WTC11 (cell line): Measurements from ENCODE around the gene HOXB1. TPM values are rescaled to one million over a fixed set of nuclear protein-coding genes. Genes with fewer than 3 reads are reported as not detected.

Experiments
- ATAC-seq: fragments of 200-7000 bp; cut with Tn5 transposase; 2 replicates; pipeline ENCODE4 v1.10.0; 2021; ENCODE audit warnings: mild to moderate bottlenecking, moderate library complexity
- CTCF ChIA-PET: fragments of 300-600 bp; sonication (Branson Sonifier 250); formaldehyde crosslinking; loops from one replicate; lab custom pipeline; 2021; ENCODE audit warnings: antibody characterized with exemption; lab: Charles Lee
- POLR2A ChIA-PET: fragments of 350-600 bp; sonication (Branson Sonifier 250); formaldehyde crosslinking; loops from one replicate; lab custom pipeline; 2021; ENCODE audit warnings: antibody characterized with exemption; lab: Charles Lee
- DNase-seq: peaks from one replicate; pipeline ENCODE4 v3.0.0; 2021; ENCODE audit warnings: low spot score
- H3K27ac Mint-ChIP-seq: 2 replicates; pipeline ENCODE4 v1.8.0; 2021; ENCODE audit warnings: mixed read lengths
- H3K27me3 Mint-ChIP-seq: 2 replicates; pipeline ENCODE4 v1.8.0; 2021; ENCODE audit warnings: low read depth, mild to moderate bottlenecking, moderate library complexity, mixed read lengths
- H3K36me3 Mint-ChIP-seq: 2 replicates; pipeline ENCODE4 v1.8.0; 2021; ENCODE audit warnings: mixed read lengths
- H3K4me1 Mint-ChIP-seq: 2 replicates; pipeline ENCODE4 v1.8.0; 2022; ENCODE audit warnings: mixed read lengths
- H3K4me3 Mint-ChIP-seq: 2 replicates; pipeline ENCODE4 v1.8.0; 2021; ENCODE audit warnings: mild to moderate bottlenecking, moderate library complexity, mixed read lengths
- H3K9me3 Mint-ChIP-seq: 2 replicates; pipeline ENCODE4 v1.8.0; 2021; ENCODE audit warnings: mixed read lengths
- AFF4 ChIP-seq: sonication (generic); formaldehyde crosslinking; IDR thresholded peaks from 2 replicates; pipeline ENCODE4 v1.8.1; 2023; ENCODE audit warnings: mild to moderate bottlenecking, missing genetic modification reagents, borderline replicate concordance
- ARID4B ChIP-seq: sonication (generic); formaldehyde crosslinking; IDR thresholded peaks from 2 replicates; pipeline ENCODE4 v1.8.0; 2023; ENCODE audit warnings: missing genetic modification reagents, mild to moderate bottlenecking, borderline replicate concordance
- CTCF ChIP-seq: fragments of 200-600 bp; IDR thresholded peaks from 2 replicates; pipeline ENCODE4 v1.8.0; 2022; ENCODE audit warnings: antibody characterized with exemption
- E2F1 ChIP-seq: sonication (generic); formaldehyde crosslinking; IDR thresholded peaks from 2 replicates; pipeline ENCODE4 v1.8.0; 2022; ENCODE audit warnings: mild to moderate bottlenecking, missing genetic modification reagents
- E2F5 ChIP-seq: sonication (generic); formaldehyde crosslinking; IDR thresholded peaks from 2 replicates; pipeline ENCODE4 v1.8.1; 2022; ENCODE audit warnings: mild to moderate bottlenecking, moderate library complexity, missing genetic modification reagents
- ELF4 ChIP-seq: sonication (generic); formaldehyde crosslinking; IDR thresholded peaks from 2 replicates; pipeline ENCODE4 v1.8.1; 2022; ENCODE audit warnings: low read depth, mild to moderate bottlenecking, moderate library complexity, missing genetic modification reagents
- FOXP1 ChIP-seq: sonication (generic); formaldehyde crosslinking; IDR thresholded peaks from 2 replicates; pipeline ENCODE4 v1.8.0; 2022; ENCODE audit warnings: missing genetic modification reagents, mild to moderate bottlenecking, moderate library complexity, borderline replicate concordance
- GTF2I ChIP-seq: fragments of 250-450 bp; sonication (Bioruptor Pico); conservative IDR thresholded peaks from 2 replicates; pipeline ENCODE4 v1.4.0; 2021; ENCODE audit warnings: mild to moderate bottlenecking
- KAT7 ChIP-seq: sonication (generic); formaldehyde crosslinking; IDR thresholded peaks from 2 replicates; pipeline ENCODE4 v1.8.1; 2023; ENCODE audit warnings: missing genetic modification reagents, mild to moderate bottlenecking, borderline replicate concordance
- NR1H2 ChIP-seq: sonication (generic); formaldehyde crosslinking; IDR thresholded peaks from 2 replicates; pipeline ENCODE4 v1.9.0; 2021; ENCODE audit warnings: mild to moderate bottlenecking, moderate library complexity, missing genetic modification reagents
- OVOL2 ChIP-seq: fragments of 250-450 bp; sonication (Bioruptor Pico); IDR thresholded peaks from 2 replicates; pipeline ENCODE4 v1.9.0; 2021; ENCODE audit warnings: mild to moderate bottlenecking, borderline replicate concordance
- RELA ChIP-seq: sonication (generic); formaldehyde crosslinking; IDR thresholded peaks from 2 replicates; pipeline ENCODE4 v1.8.1; 2022; ENCODE audit warnings: missing genetic modification reagents, mild to moderate bottlenecking, borderline replicate concordance
- SMAD3 ChIP-seq: sonication (generic); formaldehyde crosslinking; IDR thresholded peaks from 2 replicates; pipeline ENCODE4 v1.8.0; 2022; ENCODE audit warnings: missing genetic modification reagents, mild to moderate bottlenecking, borderline replicate concordance
- SP1 ChIP-seq: sonication (generic); formaldehyde crosslinking; conservative IDR thresholded peaks from 2 replicates; pipeline ENCODE4 v1.8.1; 2022; ENCODE audit warnings: missing genetic modification reagents
- STAT6 ChIP-seq: sonication (generic); formaldehyde crosslinking; conservative IDR thresholded peaks from 2 replicates; pipeline ENCODE4 v1.8.1; 2023; ENCODE audit warnings: mild to moderate bottlenecking, low read depth, missing genetic modification reagents, moderate library complexity
- ZNF121 ChIP-seq: sonication (generic); formaldehyde crosslinking; IDR thresholded peaks from 2 replicates; pipeline ENCODE4 v1.8.0; 2023; ENCODE audit warnings: missing genetic modification reagents
- ZNF138 ChIP-seq: sonication (generic); formaldehyde crosslinking; conservative IDR thresholded peaks from 2 replicates; pipeline ENCODE4 v1.8.1; 2022; ENCODE audit warnings: mild to moderate bottlenecking, moderate library complexity, missing genetic modification reagents
- ZNF219 ChIP-seq: sonication (generic); formaldehyde crosslinking; IDR thresholded peaks from 2 replicates; pipeline ENCODE4 v1.8.0; 2023; ENCODE audit warnings: missing genetic modification reagents, mild to moderate bottlenecking, borderline replicate concordance
- total RNA-seq: library from RNA; stranded (reverse); gene quantifications from 3 replicates; pipeline ENCODE4 v1.2.3, GENCODE V29; 2021

The HOXB1 gene
- total RNA-seq, 1 experiment from 2014 or later, result 0.63 TPM

GRCh38 chr17:48556576-48557401, 26.0 kb upstream of the HOXB1 start:
- ATAC-seq (no peak), DNase-seq (no peak)
- Mint-ChIP-seq H3K9me3 (no peaks in the 10 kb centered on the region), H3K36me3 (no peaks in the 10 kb centered on the region), H3K27ac (no peak overlapping the region), H3K4me3 (no peak overlapping the region), H3K4me1 (peaks cover 36% of the 10 kb centered on the region), H3K27me3 (peaks cover 100% of the 10 kb centered on the region; the same call in 1 of the 2 replicates)
- CTCF ChIA-PET, result interaction anchor here (0.6 to 1.2 kb wide), 4 partner anchors 32 to 294 kb away, joined by 3 to 4 read pairs (median 4); no protein-coding TSS in a partner anchor
- TF ChIP-seq ARID4B (CRISPR knock-in tag) (no peak), KAT7 (CRISPR knock-in tag) (no peak), SMAD3 (no peak), E2F1 (CRISPR knock-in tag) (no peak), ELF4 (CRISPR knock-in tag) (no peak), E2F5 (CRISPR knock-in tag) (no peak), RELA (CRISPR knock-in tag) (no peak), GTF2I (CRISPR knock-in tag) (no peak), STAT6 (CRISPR knock-in tag) (no peak), OVOL2 (CRISPR knock-in tag) (no peak), FOXP1 (CRISPR knock-in tag) (no peak), AFF4 (CRISPR knock-in tag) (no peak), SP1 (CRISPR knock-in tag) (no peak), CTCF (no peak), ZNF138 (CRISPR knock-in tag) (no peak), ZNF121 (CRISPR knock-in tag) (no peak), ZNF219 (CRISPR knock-in tag) (no peak), NR1H2 (CRISPR knock-in tag) (no peak)
- POLR2A ChIA-PET, result interaction anchor here (0.6 kb wide), 1 partner anchor 120 kb away, joined by 3 read pairs; no protein-coding TSS in a partner anchor
